GDM1 (cell line): ENCODE results near the gene ATP6V0B.

Source experiments
- DNase-seq: peaks from one replicate; lab custom pipeline; 2025; lab: John Stamatoyannopoulos, UW

ATP6V0B gene

DNA sequence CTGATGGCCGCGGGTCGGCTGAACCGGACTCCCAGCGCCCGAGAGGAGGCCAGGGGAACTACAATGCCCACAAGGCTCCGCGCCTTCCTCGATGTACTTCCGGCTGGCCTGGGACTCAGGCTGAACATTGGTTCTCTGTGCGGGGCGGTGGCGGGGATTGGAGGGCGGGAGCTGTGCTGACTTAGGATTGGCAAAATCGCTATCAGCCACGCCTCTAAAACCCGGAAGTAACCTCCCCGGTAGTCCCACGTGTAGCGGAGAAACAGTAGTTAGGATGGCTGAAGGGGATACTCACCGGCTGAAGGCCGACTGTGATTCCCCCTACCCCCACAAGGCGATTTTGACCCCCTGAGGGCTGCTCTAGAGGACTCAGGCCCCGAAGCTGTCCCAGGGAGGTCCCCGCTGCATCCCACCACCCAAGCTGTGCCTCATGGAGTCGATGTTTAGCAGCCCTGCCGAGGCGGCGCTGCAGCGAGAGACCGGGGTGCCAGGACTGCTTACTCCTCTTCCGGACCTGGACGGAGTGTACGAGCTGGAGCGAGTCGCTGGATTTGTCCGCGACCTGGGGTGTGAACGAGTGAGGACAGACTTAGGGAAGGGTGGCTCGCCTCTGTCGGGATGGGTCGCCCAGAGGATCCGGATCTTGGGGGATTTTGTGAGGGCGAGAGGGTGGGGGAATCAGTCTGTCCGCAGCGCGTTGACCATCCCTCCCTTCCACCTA, 4.9 kb upstream of the ATP6V0B start, which contains the start of gene DPH2:
DPH2 (plus strand) TSS at position 265 of the 721 bp plus-strand sequence; CDS start at position 431, 166 bp downstream.
- DNase-seq: peak; percentile 92

DNA sequence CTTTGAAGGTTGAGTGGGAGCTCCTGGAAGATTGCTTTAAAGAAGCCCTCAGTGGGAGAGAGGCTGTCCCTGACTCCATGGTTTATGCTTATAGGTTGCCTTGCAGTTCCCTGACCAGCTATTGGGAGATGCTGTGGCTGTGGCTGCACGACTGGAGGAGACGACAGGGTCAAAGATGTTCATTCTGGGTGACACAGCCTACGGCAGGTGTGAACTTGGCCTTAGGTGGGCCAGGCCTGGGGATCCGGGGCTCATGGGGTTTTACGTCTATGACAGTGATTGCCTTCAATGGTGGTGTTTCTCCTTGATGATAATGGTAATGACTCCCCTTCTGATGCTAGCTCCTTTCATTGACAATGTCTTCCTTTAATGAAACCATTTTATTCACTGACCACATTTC, 4.3 kb upstream of the ATP6V0B start:
- no peak for DNase-seq

DNA sequence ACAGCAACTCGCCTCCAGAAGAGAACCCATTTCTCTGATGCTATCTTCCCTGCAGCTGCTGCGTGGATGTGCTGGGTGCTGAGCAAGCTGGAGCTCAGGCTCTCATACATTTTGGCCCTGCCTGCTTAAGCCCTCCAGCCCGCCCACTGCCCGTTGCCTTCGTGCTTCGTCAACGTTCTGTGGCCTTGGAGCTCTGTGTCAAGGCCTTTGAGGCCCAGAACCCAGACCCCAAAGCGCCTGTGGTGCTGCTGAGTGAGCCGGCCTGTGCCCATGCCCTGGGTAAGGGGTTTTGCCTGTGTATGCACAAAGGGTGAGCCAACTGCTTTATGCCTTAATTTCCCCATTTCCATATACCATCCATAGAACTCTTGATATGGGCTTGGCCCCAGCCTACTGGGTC, 3.8 kb upstream of the ATP6V0B start:
- DNase-seq: no peak

DNA sequence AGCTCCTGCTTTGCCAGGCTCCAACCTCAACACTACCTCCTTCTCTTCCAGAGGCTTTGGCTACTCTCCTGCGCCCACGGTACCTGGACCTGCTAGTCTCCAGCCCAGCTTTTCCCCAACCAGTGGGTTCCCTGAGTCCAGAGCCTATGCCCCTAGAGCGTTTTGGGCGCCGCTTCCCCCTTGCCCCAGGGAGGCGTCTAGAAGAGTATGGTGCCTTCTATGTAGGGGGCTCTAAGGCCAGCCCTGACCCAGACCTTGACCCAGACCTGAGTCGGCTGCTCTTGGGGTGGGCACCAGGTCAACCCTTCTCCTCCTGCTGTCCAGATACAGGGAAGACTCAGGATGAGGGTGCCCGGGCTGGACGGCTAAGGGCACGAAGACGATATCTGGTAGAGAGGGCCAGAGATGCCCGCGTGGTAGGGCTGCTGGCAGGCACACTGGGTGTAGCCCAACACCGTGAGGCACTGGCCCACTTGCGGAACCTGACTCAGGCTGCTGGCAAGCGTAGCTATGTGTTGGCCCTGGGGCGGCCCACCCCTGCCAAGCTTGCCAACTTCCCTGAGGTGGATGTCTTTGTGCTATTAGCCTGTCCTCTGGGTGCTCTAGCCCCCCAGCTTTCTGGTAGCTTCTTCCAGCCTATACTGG, 3.3 kb upstream of the ATP6V0B start:
- no peak for DNase-seq

DNA sequence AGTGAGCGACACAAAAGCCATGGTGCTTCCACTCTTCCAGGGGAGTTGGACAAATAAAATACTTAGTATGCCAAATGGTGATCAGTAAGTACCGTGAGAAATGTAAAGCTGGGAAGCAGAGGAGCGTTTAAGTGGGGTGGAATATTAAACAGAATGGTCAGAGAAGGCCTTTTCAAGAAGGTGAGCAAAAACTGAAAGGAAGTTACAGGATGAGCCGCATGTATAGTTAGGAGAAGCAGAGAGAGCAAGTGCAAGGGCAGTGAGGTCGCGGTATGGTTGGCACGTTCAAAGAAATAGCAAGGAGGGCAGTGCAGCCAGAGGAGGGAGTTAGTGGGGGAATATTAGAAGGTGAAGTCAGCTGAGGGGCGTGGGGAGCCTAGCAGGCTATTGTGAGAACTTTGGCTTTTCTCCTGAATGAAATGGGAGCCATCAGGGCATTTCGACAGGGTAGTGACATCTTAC, 748 bp upstream of the ATP6V0B start:
- DNase-seq: no peak

DNA sequence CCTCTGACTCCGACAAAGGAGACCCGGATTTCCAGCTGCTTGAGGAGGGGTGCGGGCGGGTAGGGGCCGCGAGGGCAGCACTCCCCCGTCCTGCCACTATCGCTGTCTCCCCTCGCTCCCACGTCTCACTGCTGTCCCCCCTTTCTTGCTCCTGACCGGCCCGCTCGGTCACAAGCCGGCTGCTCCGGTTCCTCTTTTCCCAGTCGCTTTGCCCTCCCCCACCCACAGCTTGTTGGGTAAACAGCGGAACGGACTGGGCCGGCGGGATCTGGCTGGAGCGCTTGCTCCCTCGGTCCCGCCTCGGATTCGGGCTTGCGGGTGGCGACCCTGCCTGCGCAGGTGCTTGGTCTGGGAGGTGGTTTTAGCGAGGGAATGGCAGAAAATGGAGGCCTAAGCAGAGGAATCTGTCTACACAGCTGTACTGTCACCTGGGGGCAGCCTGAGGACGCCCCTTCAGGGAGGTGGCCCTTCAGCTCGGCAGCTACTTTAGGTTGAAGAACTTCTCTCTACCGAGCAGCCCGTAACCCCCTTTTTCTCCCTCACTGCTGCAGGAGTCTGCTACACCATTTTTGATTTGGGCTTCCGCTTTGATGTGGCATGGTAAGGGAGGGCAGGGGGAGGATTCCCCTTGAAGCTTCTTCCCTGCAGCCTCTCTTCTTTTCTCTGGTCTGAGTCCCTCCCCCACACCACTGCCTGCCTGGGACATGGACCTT, 645 bp downstream of the ATP6V0B start:
- DNase-seq: peak; percentile 18

DNA sequence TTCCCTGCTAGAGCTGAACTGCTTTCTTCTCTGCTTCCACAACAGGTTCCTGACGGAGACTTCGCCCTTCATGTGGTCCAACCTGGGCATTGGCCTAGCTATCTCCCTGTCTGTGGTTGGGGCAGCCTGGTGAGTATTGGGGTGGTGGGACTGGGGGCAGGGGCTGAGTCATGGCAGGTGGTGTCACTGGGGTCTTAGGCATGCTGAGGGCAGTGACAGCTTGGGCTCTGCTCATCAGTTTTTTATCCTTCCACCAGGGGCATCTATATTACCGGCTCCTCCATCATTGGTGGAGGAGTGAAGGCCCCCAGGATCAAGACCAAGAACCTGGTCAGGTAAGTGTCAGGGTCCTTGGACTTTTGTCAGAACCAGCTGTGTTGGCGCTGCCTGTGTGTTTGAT, 1.3 kb downstream of the ATP6V0B start:
- no peak for DNase-seq

DNA sequence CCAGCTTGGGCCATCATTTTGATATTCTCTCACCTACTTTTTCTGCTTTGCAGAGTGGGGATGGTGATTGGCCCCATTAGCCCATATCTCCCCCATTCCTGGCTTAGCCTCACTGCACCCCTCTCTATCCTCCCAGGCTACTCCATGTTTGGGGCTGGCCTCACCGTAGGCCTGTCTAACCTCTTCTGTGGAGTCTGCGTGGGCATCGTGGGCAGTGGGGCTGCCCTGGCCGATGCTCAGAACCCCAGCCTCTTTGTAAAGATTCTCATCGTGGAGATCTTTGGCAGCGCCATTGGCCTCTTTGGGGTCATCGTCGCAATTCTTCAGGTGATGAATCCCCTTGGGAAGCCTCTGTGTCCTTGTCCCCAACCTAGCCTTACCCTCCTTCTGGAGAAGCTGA, 2.1 kb downstream of the ATP6V0B start:
- DNase-seq: no peak

DNA sequence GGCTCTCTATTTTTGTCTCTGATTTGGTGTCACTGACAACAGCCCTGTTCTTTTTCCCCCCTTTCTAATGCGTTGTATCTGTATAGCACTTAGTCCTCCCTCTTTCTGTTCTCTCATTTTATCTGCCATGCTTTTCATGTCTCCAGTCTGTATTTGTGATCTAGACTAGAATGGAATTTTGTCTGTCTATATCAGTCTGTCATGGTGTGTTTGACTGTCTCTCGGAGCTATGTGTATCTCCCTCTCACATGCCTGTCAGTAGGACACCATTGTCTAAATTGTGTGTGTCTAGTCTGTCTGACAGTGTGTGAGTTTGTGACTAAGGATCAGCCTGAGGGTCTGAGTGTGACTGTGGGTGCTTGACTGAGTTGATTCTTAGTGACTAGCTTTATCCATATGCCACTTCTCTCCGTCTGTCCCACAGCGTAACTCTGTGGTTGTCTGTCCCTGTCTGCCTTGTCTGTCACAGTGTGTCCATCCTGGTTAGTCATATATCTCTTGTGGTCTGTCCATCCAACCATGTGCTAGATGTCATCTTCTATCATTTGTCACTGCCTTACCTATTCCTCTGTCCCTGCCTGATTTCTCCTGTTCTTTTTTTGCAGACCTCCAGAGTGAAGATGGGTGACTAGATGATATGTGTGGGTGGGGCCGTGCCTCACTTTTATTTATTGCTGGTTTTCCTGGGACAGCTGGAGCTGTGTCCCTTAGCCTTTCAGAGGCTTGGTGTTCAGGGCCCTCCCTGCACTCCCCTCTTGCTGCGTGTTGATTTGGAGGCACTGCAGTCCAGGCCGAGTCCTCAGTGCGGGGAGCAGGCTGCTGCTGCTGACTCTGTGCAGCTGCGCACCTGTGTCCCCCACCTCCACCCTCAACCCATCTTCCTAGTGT, 2.9 kb downstream of the ATP6V0B start:
- DNase-seq: no peak

DNA sequence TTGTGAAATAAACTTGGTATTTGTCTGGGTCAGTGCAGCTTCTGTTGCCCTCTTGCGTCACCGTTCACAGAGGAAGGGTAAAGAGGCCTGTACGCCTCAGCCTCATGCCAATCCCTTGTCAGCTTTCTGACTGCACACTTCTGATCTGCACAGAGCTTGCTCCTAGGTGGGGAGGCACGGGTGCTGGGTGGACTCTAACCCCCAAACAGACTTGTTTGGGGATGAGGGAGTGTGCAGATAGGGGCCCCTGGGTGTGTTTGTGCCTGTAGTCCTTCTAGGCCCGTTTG, 3.4 kb downstream of the ATP6V0B start:
- no peak for DNase-seq

DNA sequence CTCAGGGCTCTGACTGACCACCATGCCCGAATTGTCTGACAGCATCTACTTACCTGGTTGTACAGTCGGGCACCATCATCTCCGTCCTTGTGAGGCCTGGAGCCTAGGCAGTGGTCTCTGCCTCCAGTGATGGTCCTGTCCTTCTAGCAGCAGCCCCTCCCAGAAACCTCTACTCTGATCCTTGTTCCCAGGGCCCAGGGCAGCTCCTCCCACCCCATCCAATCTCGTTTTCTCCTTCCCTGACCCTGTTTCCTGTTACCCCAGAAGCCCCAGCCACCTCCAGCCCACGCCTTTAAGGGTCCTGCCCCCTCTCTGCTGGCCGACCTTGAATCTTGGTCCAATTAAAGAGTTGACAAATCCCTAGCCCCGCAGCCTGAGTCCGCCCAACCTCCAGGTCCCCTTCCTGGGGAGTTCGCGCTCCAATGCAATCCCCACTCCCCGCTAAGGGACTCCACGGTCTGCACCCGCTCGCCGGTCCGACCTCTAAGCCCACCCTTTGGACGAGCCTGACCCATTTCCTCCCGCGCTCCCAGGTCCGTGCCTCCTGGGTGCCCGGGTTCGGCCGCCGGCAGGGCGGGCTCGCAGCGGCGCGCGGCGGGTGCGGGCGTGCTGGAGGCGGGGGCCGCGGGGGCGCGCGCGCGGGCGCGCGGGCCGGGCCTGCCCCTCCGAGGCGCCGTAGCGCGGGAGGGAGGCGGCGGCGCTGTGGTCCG, 3.9 kb downstream of the ATP6V0B start, which contains the start of gene B4GALT2:
B4GALT2 (plus strand) TSS at position 660 of the 710 bp plus-strand sequence. CDS start 1,951 bp downstream, outside the sequence.
- DNase-seq: no peak

DNA sequence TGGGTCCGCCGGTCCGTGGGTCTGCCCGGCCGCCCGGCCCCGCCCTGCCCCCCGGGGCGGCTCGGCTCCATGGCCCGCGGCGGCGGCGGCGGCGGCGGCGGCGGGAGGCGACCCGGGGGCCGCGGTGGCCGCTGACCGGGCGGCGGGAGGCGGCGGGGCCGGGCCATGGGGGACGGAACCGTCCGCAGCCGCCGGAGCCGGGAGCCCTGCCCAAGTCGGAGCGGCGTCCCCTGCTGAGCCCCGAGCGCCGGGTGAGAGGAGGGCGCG, 4.4 kb downstream of the ATP6V0B start:
- no peak for DNase-seq

DNA sequence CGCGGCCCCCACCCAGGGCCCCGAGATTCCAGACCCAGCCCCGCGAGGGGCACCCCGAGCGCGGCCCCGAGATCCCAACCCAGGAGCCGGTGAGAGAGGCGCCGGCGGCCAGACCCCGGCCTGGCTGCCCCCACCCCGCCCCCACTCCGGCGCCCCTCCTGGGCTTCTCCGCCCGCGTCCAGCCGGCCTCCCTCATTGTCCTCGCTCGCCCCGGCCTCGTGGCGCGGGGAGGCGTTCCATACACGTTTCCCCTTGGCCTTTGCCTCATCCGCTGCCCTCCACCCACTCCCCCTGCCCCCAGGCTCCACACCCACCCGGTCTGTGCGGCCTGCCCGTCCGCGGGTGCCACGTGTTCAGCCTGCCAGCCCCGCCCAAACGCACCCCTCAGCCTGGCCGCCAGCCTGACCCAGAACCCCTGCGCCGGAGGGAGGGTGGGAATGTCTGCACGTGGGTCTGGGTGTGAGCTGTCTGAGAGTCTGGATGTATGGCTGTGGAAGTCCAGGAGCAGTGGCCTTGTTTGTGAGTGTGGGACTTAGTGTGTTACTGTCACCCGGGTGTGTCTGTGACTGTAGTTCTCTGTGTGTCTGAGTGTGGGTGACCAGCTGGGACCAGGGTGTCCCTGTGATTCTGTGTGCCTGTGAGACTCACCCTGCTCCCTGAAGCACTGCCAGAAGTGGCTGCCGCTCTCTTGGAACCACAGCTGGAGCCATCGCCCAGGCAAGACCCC, 4.9 kb downstream of the ATP6V0B start:
- DNase-seq: no peak

DNA sequence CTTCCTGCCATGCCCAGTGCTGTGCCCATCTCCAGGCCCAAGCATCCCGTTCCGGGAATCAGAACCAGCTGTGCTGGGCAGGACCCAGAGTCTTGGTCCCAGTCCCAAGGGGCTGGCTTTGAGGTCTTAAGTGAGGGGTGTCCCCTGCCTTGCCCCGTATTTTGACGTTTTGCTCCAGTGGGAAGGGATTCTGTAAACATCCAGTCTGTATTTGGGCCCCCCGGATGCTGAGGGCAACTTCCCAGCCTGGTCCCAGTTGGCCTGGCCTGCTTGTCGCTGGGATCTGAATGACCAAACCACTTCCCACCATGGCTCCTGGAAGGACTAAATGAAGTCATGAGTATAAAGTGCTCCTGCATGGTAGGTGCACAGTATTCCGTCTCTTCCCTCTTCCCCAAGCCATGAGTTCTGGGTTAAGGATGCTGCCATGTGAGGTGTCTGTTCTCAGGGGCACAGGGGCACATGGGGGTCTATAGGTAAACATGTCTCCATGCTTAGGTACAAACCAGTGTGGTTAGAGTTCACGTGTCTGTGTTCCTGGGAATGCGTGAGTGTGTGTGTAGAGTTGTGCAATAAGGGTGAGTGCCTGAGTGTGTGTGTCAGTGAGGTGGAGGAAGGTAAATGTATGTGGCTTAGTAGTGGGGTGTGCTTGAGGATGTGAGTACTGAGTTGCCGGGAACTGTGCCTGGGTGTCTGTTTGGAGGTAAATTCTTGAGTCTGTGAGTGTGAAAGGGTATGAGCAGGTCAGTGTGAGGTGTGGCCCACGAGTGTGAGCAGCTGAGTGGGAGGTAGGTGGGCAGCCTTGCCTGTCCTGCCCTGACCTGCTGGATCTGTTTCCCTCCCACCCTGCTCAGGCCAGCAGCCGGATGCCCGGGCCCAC, 5.7 kb downstream of the ATP6V0B start:
- no peak for DNase-seq

DNA sequence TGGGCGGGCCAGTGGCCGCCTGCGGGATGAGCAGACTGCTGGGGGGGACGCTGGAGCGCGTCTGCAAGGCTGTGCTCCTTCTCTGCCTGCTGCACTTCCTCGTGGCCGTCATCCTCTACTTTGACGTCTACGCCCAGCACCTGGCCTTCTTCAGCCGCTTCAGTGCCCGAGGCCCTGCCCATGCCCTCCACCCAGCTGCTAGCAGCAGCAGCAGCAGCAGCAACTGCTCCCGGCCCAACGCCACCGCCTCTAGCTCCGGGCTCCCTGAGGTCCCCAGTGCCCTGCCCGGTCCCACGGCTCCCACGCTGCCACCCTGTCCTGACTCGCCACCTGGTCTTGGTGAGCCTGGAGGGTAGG, 6.4 kb downstream of the ATP6V0B start:
- DNase-seq: no peak

DNA sequence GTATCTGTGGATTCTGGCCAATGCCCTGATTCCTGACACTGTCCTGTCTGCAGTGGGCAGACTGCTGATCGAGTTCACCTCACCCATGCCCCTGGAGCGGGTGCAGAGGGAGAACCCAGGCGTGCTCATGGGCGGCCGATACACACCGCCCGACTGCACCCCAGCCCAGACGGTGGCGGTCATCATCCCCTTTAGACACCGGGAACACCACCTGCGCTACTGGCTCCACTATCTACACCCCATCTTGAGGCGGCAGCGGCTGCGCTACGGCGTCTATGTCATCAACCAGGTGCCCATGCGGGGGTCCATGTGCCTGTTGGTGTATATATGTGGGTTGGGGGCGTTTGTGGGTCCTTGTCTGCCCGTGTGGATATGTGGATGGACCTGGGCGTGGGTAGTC, 6.9 kb downstream of the ATP6V0B start:
- no peak for DNase-seq

DNA sequence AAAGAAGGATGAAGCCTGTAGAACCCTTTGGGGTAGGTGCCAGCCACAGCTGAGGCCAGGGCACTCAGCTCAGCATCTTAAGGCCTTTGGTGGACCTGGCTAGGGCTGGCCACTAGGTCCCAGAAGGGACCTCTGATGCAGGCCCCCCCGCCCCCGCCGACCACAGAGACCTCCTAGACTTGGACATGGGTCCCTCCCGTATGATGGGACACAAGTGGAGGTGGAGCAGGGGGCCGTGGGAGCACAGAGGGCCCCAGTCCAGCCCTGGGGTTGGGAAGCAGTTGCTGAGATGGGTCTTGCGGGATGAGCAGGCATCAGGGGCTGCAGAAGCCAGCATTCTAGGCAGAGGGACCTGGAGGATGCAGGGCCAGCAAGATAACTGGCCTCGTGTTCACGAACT, 7.5 kb downstream of the ATP6V0B start:
- no peak for DNase-seq

DNA sequence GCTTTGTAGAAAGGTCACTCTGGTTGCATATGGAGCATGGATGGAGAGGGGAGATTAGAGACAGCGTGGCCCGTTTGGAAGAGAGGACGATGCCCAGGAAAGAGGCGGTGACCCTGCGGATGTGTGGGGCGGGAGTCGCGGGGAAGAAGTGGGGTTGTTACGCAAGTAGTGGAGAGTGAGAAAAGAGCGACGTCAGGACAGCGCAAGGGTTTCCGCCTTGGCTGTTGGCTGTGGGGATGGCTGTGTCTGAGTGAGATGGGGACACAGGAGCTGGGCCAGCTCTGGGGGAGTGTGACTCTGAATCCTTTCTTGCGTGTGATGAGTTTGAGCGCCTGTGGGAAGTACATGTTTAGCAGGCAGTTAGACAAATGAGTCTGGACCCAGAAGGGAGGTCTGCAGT, 8.0 kb downstream of the ATP6V0B start:
- DNase-seq: no peak

DNA sequence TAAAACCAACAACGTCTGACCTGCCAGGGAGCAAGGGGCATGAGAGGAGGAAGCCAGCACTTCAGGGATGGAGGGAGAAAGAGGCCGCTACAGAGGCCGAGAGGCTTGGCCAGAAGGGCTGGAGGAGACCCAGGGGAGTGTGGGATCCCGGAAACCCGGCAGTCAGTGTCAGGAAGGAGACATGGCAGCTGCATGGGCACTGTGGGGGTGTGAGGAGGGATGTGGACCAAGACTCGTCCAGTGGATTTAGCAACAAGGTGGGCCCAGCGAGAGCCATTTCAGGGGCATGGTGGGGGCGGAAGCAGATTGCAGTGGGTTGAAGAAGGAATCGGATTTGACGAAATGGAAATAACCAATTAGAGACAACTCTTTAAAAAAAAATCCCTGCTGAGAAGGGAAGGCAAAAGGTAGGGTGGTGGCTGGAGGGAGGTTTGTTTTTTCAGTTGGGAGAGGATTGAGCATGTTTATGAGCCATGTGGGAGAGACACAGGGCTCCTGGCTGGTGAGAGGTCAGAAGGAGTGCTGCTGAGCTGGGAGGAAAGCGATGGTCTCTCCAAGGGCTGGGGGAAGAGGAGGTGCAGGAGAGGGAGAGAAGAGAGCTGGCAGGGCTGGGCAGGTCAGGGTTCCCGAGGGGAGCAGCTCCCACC, 8.6 kb downstream of the ATP6V0B start:
- no peak for DNase-seq

DNA sequence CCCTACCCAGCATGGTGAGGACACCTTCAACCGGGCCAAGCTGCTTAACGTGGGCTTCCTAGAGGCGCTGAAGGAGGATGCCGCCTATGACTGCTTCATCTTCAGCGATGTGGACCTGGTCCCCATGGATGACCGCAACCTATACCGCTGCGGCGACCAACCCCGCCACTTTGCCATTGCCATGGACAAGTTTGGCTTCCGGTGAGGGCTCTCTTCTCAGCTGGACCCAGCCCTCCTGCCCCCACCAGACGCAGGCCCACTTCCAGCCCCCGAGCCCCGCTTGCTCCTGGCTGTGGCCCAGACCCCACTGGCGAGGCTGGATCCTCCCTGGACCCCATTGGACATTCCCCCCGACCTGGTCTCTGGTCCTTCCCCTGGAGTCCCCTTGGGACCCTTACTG, 10.1 kb downstream of the ATP6V0B start:
- no peak for DNase-seq
